GM21528 (cell line): ENCODE data around the gene CSMD2.

Experiments used
- ATAC-seq: cut with Tn5 transposase; IDR thresholded peaks from one replicate; pipeline ENCODE4 v1.9.1; 2021; ENCODE audit warnings: mild to moderate bottlenecking, moderate library complexity; ENCODE audit not compliant: unreplicated experiment, low FRiP score

The CSMD2 gene

DNA sequence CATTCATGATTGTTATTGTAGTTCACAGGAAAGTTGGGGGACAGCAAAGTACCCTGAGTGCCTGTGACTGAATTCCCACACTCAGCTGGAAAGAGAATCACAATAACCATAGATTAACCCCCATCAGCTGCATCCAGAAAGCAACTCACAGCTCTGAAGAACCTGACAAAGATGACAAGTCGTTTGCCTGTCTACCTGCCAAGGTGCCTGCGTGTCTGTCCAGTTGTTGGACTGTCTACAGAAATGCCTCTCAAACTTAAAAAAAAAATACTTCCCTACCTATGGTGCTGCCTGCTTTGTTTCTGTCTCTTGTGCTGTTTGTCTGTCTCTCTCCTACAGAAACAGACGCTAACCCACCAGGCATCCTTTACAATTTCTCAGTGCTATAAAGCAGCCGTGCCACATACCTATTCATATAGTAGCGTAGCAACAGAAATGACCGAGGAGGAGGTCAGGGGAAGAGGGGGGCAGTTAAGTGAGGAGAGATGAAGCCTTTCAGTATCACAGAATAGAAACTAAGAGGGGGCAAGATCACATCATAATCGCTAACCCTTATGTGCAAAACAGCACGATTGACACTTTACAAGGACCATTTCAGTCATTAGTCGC lies 455.8 kb downstream of the CSMD2 start:
- ATAC-seq, result no peak

DNA sequence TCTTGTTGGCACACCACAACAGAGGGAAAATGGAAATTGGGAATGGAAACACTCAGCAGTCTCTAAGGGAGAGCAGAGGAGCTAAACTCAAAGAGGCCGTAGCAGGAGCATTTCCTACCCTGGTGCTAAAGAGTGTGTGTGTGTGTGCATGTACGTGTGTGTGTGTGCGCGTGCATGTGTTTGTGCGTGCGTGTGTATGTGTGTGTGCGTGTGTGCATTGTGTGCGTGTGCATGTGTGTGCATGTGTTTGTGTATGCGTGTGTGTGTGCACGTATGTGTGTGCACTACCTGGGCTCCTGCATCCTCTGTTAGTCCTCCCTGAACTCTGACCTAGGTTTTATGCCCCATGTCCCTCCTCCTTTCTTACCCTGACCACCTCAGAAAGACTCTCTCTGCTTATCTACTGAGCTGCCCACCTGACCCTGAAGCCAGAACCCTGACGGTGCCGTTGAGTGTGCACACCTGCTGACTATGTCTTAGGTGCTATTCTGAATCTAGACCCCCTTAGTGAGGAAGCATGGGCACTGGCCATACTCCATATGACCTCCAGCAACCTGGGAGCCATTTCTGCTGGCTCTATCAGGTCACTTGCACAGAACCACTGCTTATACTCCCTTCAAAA lies 458.3 kb downstream of the CSMD2 start:
- no peak for ATAC-seq

DNA sequence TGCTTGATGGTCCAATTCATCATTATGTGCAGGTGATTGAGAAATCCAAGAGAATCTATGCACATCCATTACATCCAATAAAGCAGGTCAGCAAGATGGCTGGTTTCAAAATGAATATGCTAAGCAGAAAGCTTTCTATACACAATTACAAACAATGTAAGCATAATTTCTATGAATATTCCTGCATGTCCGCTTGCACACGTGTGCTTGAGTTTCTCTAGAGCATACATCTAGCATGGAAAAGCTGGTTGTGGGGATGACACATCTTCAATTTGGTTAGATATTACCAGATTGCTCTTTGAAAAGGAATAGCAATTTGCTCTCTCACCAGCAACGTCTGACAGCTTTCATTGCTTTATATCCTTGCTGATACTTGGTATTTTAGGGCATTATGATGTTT lies 461.6 kb downstream of the CSMD2 start:
- ATAC-seq, result no peak

DNA sequence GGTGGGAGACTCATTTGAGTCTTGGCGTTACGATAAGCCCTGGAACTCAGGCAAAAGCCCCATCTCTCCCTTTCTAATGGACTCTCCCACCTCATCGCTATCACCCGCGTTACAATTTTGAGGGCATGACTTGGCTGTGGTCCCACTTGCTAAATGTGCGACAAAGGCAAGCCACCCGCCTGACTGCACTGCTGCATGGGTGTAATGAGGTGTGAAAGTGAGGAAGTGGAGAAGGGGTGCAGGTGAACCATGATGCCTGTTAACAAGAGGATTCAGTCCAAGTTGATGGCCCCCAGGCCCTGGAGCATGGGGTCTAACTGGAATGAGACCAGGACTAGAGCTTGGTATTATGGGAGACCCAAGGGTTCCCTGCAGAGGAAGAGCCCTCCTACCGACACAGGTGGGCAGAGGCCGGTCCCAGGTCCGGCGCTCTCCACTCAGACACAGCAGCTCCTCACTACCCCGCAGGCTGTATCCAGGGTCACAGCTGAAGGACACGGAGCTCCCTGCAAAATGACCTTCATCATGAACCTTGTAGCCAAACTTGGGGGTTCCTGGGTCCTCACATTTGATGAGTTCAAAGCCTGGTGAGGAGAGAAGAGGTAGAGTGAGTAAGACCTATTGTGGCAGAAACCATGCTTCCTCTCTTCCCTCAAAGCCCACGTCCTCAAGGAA lies 466.5 kb downstream of the CSMD2 start:
- ATAC-seq, result no peak

DNA sequence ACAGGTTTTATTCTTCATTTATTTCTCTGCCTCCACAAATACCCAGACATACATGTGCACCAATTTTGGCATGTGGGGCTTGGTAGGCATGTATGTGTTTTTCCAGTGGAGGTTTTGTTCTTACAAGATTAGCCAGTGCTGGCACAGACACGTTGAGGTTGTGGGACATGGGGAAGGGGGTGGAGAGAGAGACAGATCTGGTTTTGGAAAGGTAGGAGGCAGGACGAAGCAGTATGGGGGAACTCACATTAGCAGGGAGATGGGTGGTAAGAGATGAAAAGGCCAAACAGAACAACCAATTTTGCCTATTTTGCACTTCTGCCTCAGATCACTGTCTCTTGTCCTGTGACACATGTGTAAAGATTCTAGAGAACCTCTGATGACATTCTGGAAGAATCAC lies 467.2 kb downstream of the CSMD2 start:
- ATAC-seq, result no peak

DNA sequence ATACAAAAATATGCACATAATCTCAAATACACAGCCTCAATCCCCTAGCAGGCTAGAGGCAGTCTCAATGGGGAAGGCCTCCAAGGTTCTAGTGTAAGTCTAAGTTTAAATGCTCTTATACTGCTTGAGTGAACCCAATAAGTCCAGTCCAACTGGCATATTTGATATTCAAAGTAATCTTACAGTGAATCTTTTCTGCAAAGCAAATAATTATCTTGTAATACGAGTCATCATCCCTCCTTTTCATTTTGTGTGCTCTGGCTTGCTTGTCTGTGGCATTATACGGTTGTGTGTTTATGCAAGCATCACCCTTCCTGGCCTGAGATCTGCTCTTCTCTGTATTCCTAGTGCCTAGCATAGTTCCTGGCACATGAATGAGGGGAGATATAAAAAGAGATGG lies 468.1 kb downstream of the CSMD2 start:
- no peak for ATAC-seq

DNA sequence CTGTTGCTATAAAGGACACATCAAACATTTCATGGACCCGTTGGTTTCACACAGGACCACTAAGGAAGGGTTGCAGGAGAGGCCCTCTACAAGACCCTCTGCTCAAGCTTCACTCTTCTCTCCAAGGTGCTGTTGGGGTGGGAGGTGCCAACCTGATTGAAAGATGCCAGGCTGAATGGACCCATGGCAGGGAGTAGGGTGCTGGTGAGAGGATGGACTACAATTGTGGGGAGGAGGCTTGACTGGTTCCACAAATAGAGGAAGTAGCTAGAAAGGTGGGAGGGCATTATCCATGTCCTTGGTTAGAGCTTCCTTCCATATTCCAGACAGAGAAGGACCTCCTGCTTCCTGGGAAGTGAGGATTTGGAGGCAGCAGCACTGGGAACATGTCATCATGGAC lies 468.7 kb downstream of the CSMD2 start:
- no peak for ATAC-seq

DNA sequence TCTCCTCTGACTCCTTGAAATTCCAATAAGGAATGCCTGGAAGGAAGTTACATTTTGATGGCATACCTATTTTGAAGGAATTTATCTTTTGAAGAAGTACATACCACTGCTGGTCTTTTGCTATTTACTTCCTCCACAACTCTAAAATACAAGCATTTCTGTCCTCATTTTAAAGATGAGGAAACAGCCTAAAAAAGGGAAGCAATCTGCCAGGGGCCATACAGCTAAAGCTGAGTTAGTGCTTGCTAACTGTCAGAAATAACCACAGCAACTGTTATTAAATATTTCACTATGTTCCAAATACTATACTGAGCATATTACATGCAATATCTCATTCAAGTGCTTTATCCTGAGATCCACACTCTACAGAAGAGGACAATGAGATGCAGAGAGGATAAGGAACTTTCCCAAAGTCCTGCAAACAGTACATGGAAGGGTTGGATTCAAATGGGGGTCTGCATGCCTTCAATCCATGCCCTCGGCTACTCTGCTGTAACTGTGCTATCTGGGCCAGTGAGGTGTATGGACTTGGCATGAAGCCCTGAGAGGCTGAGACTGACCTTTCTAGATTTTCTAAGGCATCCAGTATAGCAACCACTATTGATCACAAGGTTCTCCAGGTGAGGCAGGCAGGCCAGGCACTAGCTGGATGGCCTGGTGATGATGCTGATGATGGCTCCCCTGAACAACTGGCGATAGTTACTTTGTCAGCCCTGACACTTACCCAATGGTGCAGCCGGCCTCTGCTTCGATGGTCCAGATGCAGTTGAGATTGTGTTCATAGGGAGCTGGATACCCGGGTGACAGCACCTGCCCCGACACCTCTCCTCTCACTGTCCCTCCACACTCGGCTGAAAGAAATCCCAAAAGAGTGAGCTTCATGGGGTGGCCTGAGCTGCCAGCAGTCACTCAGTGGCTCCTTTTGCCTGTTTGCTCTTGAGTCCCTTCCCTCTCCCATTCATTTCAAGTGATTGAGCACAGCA lies 472.5 kb downstream of the CSMD2 start:
- ATAC-seq, result no peak

DNA sequence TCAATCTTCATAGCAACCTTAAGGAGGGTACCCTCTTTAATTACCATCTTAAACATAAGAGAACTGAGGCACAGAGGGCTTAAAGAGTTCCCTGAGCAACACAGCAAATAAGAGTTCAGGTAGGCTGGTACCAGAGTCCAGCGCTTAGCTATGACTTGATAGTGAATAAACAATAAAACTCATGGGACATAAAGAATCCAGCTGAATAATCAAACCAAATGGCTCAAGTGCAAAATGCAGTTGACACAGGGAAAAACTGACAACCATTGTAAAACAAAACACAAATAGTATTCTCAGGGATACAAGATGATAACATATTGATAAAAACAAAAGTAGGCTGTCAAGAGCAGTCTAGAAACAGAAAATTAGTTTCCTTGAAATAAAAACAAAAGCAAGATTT lies 478.0 kb downstream of the CSMD2 start:
- no peak for ATAC-seq

DNA sequence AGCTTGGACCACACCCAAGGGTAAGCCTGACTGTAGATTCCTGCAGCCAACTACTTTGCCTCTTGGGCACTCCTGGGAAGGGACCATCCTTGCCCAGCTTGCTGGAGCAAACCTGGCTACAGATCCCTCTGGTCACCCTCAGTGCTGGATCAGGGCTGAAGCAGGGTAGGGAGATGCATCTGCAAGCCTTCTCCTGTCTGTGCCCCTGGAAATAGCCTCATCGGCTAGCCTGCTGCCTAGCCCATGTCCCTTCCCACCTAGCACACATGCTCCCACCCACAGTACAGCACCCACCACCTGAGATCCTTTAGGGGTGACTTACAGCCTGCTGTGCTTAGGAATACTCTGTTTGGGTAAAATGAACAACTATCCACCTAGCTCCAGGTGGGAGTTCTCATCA lies 478.5 kb downstream of the CSMD2 start:
- ATAC-seq, result no peak

DNA sequence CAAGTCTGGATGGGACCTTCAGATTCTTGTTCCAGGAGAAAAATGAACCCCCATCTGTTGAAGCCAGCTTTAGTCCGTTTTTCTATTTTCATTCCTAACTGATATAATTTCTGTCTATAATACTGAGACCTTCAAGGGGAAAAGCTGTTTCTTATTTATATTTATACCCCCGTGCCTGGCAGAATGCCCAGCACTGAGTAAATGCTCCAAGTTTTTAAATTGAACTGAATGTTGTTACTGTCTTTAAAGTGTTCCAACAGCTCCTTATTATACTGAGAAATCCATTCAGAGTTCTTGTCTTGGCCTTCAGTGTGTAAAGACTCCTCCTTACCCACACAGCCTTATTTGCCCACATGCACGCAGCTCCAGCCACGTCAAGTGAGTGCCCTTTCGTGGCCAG lies 479.8 kb downstream of the CSMD2 start:
- no peak for ATAC-seq

DNA sequence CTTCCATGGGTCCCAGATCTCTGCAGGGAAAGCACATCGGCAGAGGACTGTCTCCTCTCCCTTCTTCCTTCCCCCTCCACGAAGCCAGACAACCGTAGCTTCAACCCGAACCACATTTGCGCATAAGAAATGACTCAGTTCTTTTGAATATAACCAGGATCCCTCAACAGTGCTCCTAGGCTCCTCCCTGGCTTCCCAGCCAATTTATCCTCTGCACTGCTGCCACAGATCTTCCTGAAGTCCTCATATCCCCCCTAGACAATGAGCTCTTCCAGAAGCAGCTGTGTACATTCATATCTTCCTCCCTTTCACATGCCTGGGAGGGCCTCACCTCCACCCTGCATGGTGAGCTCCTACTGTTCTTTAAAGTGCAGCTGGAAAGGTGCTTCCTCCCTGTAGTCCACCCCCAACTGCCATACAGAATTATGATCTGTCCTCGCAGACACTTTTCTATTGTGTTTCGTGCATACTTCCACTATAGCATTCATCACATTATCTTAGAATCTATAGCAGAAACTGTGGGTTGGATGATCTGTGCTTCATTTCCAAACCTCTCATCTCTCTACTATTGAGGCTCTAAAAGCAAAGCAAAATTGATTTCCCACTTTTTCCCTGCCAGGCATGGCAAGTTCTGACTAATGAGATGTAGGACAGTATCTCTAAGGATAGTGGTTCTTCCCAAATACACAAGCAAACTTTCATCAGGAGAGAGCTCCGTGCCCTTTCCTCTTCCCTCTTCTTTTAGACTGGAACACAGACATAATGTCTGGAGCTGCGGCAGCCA lies 480.4 kb downstream of the CSMD2 start:
- ATAC-seq, result no peak

DNA sequence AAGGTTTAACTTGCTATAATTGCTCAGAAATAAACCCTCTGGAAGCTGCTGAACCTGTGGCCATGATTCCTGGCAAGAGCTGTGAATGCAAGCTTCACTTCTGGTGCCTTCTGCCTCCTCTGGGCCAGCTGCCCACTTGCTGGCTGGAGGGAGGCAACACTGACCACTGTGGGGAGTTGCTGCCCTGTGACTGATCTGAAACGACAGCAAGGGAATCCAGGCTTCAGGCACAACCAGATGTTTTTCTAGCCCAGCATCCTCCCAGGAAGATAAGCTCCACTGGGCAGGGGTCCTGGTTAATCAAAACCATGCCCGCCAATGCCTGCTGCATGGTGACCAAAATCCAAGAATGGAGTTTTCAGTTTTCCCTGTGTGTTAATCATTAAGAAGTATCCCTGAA lies 481.1 kb downstream of the CSMD2 start:
- ATAC-seq, result no peak

DNA sequence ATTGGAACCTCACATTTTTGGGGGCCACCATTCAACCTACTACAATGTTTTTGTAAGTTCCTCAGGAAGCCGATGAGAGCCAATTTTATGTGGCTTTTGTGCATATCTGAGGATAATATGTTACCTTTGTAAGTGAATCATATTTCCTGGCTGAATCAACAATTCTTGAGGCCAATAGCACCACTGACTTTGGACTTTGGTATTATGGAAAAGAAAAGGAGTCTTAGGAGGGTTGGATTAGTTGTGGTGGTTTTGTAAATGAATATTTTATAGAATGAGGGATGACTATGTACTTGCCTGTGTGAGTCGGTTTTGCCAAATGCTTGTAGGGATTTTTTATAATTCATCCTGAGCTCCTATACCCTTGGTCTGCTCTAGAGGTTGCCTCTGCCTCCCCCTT lies 482.7 kb downstream of the CSMD2 start:
- no peak for ATAC-seq

DNA sequence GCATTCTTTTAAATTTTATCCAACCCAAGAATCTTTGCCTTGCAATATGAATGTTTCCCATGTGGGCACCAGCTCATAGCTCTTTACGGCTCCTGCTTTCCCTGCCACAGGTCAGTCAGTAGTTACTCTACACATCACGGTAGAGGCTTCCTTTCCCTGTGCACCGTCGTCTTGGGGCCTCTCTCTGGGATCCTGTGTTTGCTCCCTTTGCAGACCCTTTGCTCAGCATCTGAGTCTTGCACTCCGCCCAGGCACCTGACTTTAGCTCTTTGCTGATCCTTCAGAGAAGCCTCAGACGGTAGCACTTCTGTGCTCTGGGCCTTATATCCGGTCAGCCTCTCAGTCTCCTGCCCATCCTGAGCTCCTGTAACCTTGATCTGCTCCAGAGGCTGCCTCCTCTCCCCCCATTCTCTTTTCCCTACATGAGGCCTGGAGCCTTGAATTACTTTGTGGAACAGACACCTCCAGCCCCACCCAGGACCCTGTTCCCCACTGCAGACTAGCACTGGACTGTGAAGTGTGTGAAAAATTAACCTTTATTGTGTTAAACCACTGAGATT lies 484.7 kb downstream of the CSMD2 start:
- no peak for ATAC-seq

DNA sequence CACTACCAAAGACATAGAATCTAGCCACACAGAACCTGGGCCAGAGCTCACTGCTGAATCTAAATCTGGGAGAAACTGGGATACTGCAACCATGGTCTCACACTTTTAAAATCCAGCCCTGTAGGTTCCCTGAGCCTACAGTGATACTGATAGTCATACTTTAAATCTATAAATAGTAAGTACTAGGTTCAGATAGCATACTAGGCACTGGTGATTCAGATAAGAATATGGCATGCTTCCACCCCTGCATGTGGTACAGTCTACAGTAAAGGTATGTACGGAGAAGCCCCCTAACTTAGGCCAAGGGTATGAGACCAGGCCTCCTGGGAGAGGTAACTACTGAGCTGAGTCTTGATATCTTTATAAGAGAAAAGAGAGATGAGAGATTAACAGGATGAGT lies 494.5 kb downstream of the CSMD2 start:
- ATAC-seq, result no peak

DNA sequence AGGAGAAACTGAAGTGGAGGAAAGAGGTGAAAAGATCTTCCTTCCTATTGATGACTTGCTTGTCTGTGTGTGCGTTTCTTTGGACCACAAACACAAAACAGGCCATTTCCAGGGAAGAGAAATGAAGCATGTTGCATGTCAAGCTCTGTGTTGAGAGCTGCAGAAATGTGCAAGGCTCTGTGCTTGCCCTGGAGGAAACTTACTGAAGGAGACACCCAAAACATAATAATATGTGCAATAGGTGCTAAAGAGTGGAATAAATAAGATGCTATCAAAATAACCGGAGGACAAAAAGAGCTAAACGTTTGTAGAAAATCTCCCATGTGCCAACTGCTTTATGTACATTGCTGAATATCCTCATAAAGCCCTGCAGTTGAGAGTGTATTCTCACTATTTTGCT lies 496.3 kb downstream of the CSMD2 start:
- ATAC-seq, result no peak

DNA sequence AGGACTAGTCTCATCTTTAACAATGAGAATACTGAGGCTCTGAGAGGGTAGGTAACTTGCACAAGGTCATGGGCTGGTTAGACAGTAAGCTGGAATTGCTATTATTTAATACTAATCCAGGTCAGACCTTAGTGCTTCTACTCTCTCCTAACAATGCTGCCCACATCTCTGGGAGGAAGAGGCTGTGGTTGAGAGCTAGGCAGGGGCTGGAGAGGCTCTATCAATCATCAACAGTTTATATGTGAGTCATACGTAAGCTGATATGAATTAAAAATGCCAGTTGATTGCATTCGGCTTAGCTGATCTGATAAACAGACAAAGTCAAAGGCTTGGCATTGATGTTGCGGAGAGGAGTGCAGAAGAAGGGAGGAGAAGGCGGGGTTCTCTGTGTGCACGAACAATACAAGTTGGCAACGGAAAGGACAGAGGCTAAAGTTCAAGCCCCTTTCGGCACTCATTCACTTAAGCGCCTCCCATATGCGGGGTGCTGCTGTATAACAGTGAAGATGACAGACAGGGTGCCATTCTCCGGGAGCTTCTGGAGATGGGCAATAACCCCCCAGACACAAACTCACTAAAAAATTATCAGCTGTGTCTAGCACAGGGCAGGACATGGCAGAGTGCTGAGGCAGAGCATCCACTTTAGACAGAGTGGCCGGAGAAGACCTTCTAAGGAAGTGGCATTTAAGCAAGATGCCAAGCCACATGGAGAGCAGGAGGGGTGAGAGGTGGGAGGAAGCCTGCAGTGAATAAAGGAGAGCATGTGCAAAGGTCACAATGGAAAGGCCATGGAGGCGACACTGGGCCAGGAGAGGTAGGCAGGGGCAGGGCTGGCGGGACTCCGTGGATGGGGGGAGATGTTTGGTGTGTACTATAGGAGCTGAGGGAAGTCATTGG lies 497.4 kb downstream of the CSMD2 start:
- ATAC-seq, result no peak

DNA sequence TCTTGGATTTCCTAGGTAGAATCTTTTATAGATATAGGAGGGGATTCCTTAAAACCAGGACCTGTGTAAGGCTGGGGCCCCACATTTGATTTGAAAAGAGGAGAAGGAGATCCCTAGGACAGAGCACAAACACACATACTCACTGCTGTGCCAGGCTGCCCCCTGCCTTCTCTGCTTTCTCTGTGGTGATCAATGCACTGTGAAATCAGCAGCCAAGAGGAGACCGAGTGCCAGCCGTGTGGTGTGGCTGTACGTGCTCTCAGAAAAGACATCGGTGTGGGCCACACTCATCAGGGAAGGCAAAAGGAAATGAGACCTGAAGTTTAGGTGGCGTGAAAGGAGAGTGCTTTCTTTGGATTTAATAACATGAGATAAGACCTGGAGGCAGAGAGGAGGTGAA lies 498.4 kb downstream of the CSMD2 start:
- ATAC-seq, result no peak
